Nephron progenitor cell (in vitro differentiated cells): ENCODE results near the gene NUP210.

Experiments
- DNase-seq: peaks from one replicate; pipeline ENCODE4 v3.0.0; 2021
- H3K27ac Mint-ChIP-seq: 2 replicates; pipeline ENCODE4 v1.8.0; 2021; ENCODE audit warnings: mild to moderate bottlenecking, moderate library complexity, mixed read lengths
- H3K27me3 Mint-ChIP-seq: 2 replicates; pipeline ENCODE4 v1.8.0; 2021; ENCODE audit warnings: mild to moderate bottlenecking, low read depth, mixed read lengths; ENCODE audit not compliant: poor library complexity
- H3K36me3 Mint-ChIP-seq: 2 replicates; pipeline ENCODE4 v1.8.0; 2021; ENCODE audit warnings: low read depth, mixed read lengths
- H3K4me1 Mint-ChIP-seq: 2 replicates; pipeline ENCODE4 v1.8.0; 2021; ENCODE audit warnings: mixed read lengths
- H3K4me3 Mint-ChIP-seq: 2 replicates; pipeline ENCODE4 v1.8.0; 2021; ENCODE audit warnings: mild to moderate bottlenecking, moderate library complexity, mixed read lengths
- H3K9me3 Mint-ChIP-seq: 2 replicates; pipeline ENCODE4 v1.8.0; 2021; ENCODE audit warnings: mild to moderate bottlenecking, moderate library complexity, mixed read lengths
- TF ChIP-seq, protein P1 (sequence below): fragments of 200-600 bp; sonication (generic); IDR thresholded peaks from 2 replicates; pipeline ENCODE4 v1.5.0; 2021; ENCODE audit warnings: antibody characterized with exemption

The NUP210 gene

DNA sequence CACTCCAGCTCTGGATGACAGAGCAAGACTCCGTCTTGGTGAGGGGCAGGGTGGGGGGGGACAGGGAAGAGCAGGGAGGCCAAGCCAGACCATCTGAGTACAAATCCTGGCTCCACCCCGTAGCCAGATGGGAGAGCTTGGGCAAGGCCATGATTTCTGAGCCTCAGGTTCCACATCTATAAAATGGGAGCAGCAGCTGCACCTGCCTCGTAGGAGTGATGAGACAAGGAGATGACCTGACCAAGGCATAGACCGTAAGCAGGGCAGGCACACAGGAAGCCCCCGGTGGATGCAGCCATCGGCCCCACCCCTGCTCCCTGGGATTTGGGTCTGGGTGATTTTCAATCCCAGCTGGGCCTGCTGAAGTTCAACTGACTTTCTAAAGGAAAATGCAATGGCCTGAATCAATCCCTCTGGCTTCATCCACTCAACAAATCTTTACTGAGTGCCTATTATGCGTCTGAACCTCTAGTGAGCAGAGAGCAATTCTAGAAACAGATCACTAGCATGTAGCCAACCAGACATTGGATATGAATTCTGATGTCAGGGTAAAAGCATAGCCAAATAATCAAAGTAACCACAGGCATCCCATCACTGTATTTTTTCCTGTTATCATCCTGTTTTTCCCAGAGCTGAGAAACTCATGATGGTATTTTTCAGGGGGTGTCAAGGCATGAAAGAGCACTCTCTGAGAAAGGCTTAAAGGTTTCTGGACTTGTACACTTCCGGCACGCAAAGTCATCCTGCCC lies 141.2 kb downstream of the NUP210 start:
- peaks cover 32% of the 10 kb centered on the region for H3K4me1 Mint-ChIP-seq
- no peak for DNase-seq

DNA sequence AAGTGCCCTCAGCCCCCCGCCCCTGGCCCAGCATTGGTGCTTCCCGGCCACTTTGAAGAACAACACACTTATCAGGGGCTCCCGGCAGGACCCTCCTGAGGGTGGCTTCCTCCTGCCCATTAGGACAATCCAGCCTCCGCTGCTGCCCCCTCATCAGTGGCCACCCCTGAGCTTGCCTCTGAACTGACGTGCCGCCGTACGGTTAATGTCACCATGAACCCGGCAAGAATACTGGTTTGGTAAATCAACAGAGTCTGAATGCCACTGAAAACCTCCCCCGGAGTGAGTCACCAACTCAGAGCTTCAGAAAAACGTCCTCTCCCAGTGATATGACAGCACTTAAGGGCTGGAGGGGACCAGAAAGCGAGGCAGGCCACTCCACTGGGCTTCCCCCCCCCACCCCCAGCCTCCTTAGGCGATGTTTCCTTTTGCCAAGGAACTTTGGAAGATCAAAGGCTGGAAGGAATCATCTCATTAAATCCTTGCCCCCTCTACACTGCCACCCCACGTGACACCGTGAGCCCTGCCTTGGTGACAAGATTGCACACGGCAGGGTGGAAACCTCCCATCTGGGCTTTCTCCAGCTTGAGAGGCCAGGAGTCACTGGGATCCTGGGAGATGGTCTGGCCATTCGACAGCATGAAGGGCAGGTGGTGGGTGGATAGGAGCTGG lies 142.1 kb downstream of the NUP210 start:
- Mint-ChIP-seq H3K36me3 (no peaks in the 10 kb centered on the region), H3K9me3 (no peaks in the 10 kb centered on the region), H3K27ac (no peak overlapping the region), H3K4me3 (peak overlapping the region; percentile 57), H3K4me1 (peaks cover 32% of the 10 kb centered on the region), H3K27me3 (peaks cover 33% of the 10 kb centered on the region)
- TF ChIP-seq, protein P1, sequence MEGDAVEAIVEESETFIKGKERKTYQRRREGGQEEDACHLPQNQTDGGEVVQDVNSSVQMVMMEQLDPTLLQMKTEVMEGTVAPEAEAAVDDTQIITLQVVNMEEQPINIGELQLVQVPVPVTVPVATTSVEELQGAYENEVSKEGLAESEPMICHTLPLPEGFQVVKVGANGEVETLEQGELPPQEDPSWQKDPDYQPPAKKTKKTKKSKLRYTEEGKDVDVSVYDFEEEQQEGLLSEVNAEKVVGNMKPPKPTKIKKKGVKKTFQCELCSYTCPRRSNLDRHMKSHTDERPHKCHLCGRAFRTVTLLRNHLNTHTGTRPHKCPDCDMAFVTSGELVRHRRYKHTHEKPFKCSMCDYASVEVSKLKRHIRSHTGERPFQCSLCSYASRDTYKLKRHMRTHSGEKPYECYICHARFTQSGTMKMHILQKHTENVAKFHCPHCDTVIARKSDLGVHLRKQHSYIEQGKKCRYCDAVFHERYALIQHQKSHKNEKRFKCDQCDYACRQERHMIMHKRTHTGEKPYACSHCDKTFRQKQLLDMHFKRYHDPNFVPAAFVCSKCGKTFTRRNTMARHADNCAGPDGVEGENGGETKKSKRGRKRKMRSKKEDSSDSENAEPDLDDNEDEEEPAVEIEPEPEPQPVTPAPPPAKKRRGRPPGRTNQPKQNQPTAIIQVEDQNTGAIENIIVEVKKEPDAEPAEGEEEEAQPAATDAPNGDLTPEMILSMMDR = no peak
- no peak for DNase-seq

More for the DNA sequence above, 141.2 kb downstream of the NUP210 start:
- Mint-ChIP-seq H3K9me3 (peaks cover 8% of the 10 kb centered on the region), H3K4me3 (no peak overlapping the region), H3K36me3 (no peaks in the 10 kb centered on the region), H3K27me3 (peaks cover 43% of the 10 kb centered on the region), H3K27ac (no peak overlapping the region)
- TF ChIP-seq, protein P1 = no peak

DNA sequence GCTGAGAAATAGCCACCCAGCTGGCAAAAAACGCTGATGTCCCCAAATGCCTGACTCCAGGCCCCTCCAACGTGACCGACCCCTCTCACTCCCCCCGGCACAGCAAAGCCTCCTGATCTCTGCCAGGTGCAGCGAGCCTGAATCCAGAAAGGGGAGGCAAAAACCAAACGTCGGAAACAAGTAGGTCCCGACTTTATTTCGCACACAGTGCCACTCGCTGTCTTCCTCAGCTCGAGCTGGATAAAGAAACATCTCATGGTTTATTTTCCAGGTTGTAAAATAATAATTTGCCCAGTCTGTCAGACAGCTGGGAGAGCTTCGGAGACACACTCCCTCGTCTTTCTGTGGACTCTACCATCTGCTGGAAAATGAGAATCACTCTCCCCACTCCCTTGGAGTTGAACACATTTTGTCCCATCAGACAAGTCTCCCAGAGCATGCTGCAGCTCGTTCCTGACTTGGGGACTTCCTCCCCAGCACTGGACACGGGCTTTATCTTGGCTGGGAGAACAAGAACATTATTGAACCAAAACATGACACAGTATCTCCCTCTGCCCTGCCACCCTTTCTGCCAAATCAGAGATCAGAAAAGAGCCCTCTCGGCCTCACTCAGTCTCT lies 142.8 kb downstream of the NUP210 start:
- Mint-ChIP-seq H3K4me1 (peaks cover 32% of the 10 kb centered on the region), H3K27ac (no peak overlapping the region)

DNA sequence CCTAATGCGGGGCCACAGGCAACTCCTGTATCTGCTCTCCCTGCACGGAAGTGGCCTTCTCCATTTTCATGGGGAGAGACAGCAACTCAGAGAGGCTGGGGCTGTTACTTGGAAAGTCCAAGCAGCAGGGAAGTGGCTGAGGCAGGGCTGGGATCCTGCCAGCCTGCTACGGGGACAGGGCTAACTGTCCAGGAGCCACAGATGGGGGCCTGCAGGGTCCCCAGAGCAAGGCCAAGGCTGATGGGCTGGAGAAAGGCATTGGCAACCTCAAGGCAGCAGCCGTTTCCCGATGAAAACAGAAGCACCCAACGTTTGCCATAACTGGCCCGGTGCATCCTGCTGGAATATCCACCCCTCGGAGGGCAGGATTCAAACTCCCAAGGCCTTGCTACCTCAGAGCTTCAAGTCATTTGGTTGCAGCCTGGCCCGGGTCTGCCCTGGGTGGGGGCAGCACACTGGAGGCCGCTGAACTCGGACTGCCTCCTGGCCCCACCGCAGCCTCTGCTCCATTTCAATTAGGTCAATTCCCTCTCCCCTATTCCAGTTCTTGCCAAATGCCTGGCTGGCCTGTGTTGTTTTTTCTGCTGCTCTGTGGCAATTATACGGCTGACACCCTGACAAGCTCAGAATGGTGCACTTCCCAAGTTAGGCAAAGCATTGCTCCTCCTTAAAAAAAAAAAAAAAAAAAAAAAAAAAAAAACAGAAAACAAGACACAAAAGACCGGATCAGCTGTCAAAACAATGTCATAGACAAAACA lies 143.5 kb downstream of the NUP210 start:
- Mint-ChIP-seq H3K36me3 (no peaks in the 10 kb centered on the region), H3K27me3 (peaks cover 28% of the 10 kb centered on the region), H3K4me1 (peaks cover 29% of the 10 kb centered on the region), H3K4me3 (no peak overlapping the region), H3K9me3 (no peaks in the 10 kb centered on the region), H3K27ac (no peak overlapping the region)
- no peak for DNase-seq
- TF ChIP-seq, protein P1 = no peak

More for the DNA sequence above, 142.8 kb downstream of the NUP210 start:
- H3K36me3 Mint-ChIP-seq = no peaks in the 10 kb centered on the region
- no peak for DNase-seq
- H3K9me3 Mint-ChIP-seq = no peaks in the 10 kb centered on the region
- H3K4me3 Mint-ChIP-seq = peak overlapping the region; percentile 57
- peaks cover 33% of the 10 kb centered on the region for H3K27me3 Mint-ChIP-seq
- TF ChIP-seq, protein P1 = no peak

DNA sequence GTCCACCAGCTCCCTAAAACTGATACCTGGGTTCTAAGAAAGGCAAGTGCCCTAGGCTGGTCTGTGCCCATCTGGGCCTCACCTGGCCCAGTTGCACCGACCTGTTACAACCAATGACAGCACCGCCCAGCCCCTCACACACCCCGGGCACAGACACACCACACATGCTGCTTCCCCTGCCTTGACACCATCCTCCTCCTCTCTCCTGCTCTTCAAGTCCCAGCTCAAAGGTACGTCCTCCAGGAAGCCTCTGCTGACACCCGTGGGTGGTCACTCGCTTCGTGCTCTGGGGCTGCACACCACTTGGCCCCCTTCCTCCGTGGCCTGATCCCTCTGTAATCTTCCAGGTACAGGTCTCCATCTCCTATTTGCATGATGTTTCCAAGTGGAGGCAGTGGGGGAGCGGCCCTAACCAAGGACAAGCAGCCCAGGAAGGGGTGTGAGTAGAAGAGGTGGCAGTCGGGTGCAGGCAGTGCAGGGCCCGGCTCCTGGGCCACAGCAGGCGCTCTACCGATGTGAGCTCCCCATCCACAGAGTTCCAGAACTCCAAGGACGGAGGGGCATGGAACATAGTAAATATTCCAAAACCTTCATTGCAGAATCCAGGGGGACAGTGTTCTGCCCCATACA lies 144.6 kb downstream of the NUP210 start:
- peaks cover 20% of the 10 kb centered on the region for H3K27me3 Mint-ChIP-seq
- H3K9me3 Mint-ChIP-seq = no peaks in the 10 kb centered on the region
- H3K4me3 Mint-ChIP-seq = no peak overlapping the region
- no peak for DNase-seq
- H3K36me3 Mint-ChIP-seq = no peaks in the 10 kb centered on the region
- H3K4me1 Mint-ChIP-seq = peaks cover 23% of the 10 kb centered on the region
- TF ChIP-seq, protein P1 = no peak
- H3K27ac Mint-ChIP-seq = peak overlapping the region; percentile 69
